B cell (primary cell): Measurements from ENCODE around the gene RRAS2.

Experiments
- CTCF ChIP-seq: fragments of 200-600 bp; IDR thresholded peaks from one replicate; pipeline ENCODE4 v1.8.0; 2022; ENCODE audit warnings: antibody characterized with exemption, mild to moderate bottlenecking
- EZH2 ChIP-seq: IDR thresholded peaks from 2 replicates; pipeline ENCODE4 v1.6.1; 2012; ENCODE audit warnings: borderline replicate concordance, low read depth, mild to moderate bottlenecking, moderate library complexity, low read length; ENCODE audit not compliant: insufficient read depth, poor library complexity, severe bottlenecking

GRCh38 chr11:14314127-14314526 is 44.9 kb downstream of the RRAS2 start:
- no peak for TF ChIP-seq EZH2
- TF ChIP-seq CTCF: no peak
